Endodermal cell (in vitro differentiated cells): ENCODE results near the gene EPHB1. TPM values are rescaled to one million over a fixed set of nuclear protein-coding genes. Genes with fewer than 3 reads are reported as not detected.

Experiments
- DNase-seq: peaks from one replicate; pipeline ENCODE4 v3.0.0-alpha.2; 2017
- H3K27ac ChIP-seq: 2 replicates; pipeline ENCODE4 v1.5.1; 2013; ENCODE audit warnings: mild to moderate bottlenecking, low read depth, low read length, moderate library complexity
- H3K27me3 ChIP-seq: 2 replicates; pipeline ENCODE4 v1.6.1; 2013; ENCODE audit warnings: mild to moderate bottlenecking, low read length, moderate library complexity; ENCODE audit not compliant: insufficient read depth, control insufficient read depth, poor library complexity, severe bottlenecking
- H3K36me3 ChIP-seq: 2 replicates; pipeline ENCODE4 v1.7.0; 2013; ENCODE audit warnings: mild to moderate bottlenecking, low read length, moderate library complexity; ENCODE audit not compliant: control insufficient read depth, insufficient read depth
- H3K4me1 ChIP-seq: one replicate; pipeline ENCODE4 v1.7.0; 2013; ENCODE audit warnings: low read length; ENCODE audit not compliant: control insufficient read depth, insufficient read depth
- H3K4me3 ChIP-seq: 2 replicates; pipeline ENCODE4 v1.5.1; 2013; ENCODE audit warnings: mild to moderate bottlenecking, low read length, moderate library complexity
- H3K9ac ChIP-seq: 2 replicates; pipeline ENCODE4 v1.6.1; 2013; ENCODE audit warnings: mild to moderate bottlenecking, low read length, moderate library complexity; ENCODE audit not compliant: poor library complexity, severe bottlenecking; ENCODE audit errors: extremely low read depth
- H3K9me3 ChIP-seq: 2 replicates; pipeline ENCODE4 v1.6.1; 2013; ENCODE audit warnings: mild to moderate bottlenecking, low read length, moderate library complexity; ENCODE audit not compliant: control insufficient read depth
- H3K27ac Mint-ChIP-seq: 2 replicates; pipeline ENCODE4 v1.8.0; 2020; ENCODE audit warnings: mixed read lengths
- H3K27me3 Mint-ChIP-seq: 2 replicates; pipeline ENCODE4 v1.8.0; 2021; ENCODE audit warnings: mild to moderate bottlenecking, mixed read lengths; ENCODE audit not compliant: insufficient read depth
- H3K36me3 Mint-ChIP-seq: 2 replicates; pipeline ENCODE4 v1.8.0; 2020; ENCODE audit warnings: low read depth, mixed read lengths
- H3K4me1 Mint-ChIP-seq: 2 replicates; pipeline ENCODE4 v1.8.0; 2020; ENCODE audit warnings: mixed read lengths
- H3K4me3 Mint-ChIP-seq: 2 replicates; pipeline ENCODE4 v1.8.0; 2020; ENCODE audit warnings: mild to moderate bottlenecking, moderate library complexity, mixed read lengths
- H3K9me3 Mint-ChIP-seq: 2 replicates; pipeline ENCODE4 v1.8.0; 2020; ENCODE audit warnings: mild to moderate bottlenecking, mixed read lengths
- CTCF ChIP-seq: fragments of 200-600 bp; sonication (generic); conservative IDR thresholded peaks from 2 replicates; pipeline ENCODE4 v1.5.0; 2021; ENCODE audit warnings: antibody characterized with exemption, mild to moderate bottlenecking
- WGBS, 2 experiments: methylation state at CpG; one replicate each; pipeline versions ENCODE4 v1.1.5 to v1.1.7; 2013; ENCODE audit warnings: missing lambda C conversion rate in 2 of 2, mixed read lengths in 1 of 2; ENCODE audit not compliant: insufficient coverage in 1 of 2, insufficient read length in 1 of 2; 5-methylcytosine and 5-hydroxymethylcytosine counted together
- total RNA-seq, 2 donors: library from RNA; stranded (reverse); fragmentation: NEBNext Ultra II Directional in 1 of 2; extraction: Animal tissue kit (Norgen Biotek cat#: 25700) in 1 of 2; gene quantifications; 2 replicates in 1 of 2; 3 replicates in 1 of 2; pipeline ENCODE4 v1.2.1, GENCODE V29; 2021

EPHB1 gene
- total RNA-seq, 2 donors from 2014 or later = 2.9 to 3.6 TPM

GRCh38 chr3:134816623-134817022 lies 21.6 kb downstream of the EPHB1 start:
- Mint-ChIP-seq H3K9me3 (no peaks in the 10 kb centered on the region), H3K4me3 (no peak overlapping the region), H3K27ac (no peak overlapping the region), H3K4me1 (peaks cover 5% of the 10 kb centered on the region), H3K36me3 (no peaks in the 10 kb centered on the region), H3K27me3 (peaks cover 25% of the 10 kb centered on the region)
- H3K4me1 ChIP-seq = no peaks in the 10 kb centered on the region
- DNase-seq = no peak
- 88 to 93% methylated on average over 5 to 7 of the region's 7 CpGs for WGBS, 2 experiments
- no peaks in the 10 kb centered on the region for H3K9me3 ChIP-seq
- H3K9ac ChIP-seq = no peak overlapping the region
- TF ChIP-seq CTCF = no peak
- no peaks in the 10 kb centered on the region for H3K36me3 ChIP-seq
- H3K27me3 ChIP-seq = peaks cover 34% of the 10 kb centered on the region
- H3K27ac ChIP-seq = no peak overlapping the region
- H3K4me3 ChIP-seq = no peak overlapping the region

DNA sequence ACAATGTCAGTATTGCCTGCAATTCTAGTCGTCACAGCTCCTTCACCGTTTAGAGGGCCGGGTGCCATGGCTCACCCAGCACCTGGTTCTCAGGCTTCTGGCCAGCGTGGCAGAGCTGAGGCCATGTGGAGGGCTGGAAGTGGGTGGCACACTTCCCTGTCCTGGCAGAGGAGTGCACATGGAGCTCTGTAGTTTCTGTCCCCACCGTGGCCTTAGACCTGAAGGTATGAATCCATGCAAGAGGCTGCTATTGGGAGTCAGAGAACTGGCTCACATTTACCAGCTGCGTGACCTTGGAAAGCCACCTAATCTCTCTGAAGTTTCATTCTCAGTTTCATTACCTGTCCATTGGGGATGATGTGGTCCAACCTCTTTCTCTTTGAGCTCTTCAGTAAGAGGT lies 22.2 kb downstream of the EPHB1 start:
- H3K4me3 Mint-ChIP-seq = no peak overlapping the region
- no peak overlapping the region for H3K27ac Mint-ChIP-seq
- 88 to 91% methylated on average over 4 to 6 of the region's 6 CpGs for WGBS, 2 experiments

DNA sequence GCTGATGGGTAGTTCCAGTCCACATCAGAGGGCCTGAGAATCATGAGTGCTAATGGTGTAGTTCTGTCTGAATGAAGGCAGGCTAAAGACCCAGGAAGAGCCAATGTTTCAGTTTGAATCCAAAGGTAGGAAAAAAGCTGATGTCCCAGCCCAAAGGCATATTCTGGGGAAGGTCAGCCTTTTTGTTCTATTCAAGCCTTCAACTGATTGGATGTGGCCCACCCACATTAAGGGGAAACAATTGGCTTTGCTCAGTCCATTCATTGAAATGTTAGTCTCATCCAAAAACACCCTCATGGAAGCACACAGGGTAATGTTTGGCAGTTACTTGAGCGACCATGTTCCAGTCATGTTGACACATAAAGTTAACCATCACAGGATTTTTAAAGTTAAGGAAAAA lies 25.9 kb downstream of the EPHB1 start:
- DNase-seq = no peak
- no peaks in the 10 kb centered on the region for H3K9me3 Mint-ChIP-seq
- H3K4me3 Mint-ChIP-seq = no peak overlapping the region
- Histone ChIP-seq H3K4me1 (no peaks in the 10 kb centered on the region), H3K9ac (no peak overlapping the region), H3K9me3 (no peaks in the 10 kb centered on the region), H3K27me3 (peaks cover 10% of the 10 kb centered on the region), H3K27ac (no peak overlapping the region), H3K4me3 (no peak overlapping the region), H3K36me3 (no peaks in the 10 kb centered on the region)
- TF ChIP-seq CTCF = no peak
- WGBS, 2 experiments = 100% methylated on average over 1 of the region's 1 CpG; no CpG with 5 or more reads in 1 of the 2 experiments
- H3K27ac Mint-ChIP-seq = no peak overlapping the region
- no peaks in the 10 kb centered on the region for H3K36me3 Mint-ChIP-seq
- H3K4me1 Mint-ChIP-seq = peaks cover 4% of the 10 kb centered on the region
- peaks cover 10% of the 10 kb centered on the region for H3K27me3 Mint-ChIP-seq

More for the DNA sequence above, 22.2 kb downstream of the EPHB1 start:
- Histone ChIP-seq H3K27ac (no peak overlapping the region), H3K27me3 (peaks cover 27% of the 10 kb centered on the region), H3K36me3 (no peaks in the 10 kb centered on the region), H3K4me1 (no peaks in the 10 kb centered on the region), H3K9me3 (no peaks in the 10 kb centered on the region), H3K4me3 (no peak overlapping the region), H3K9ac (no peak overlapping the region)
- no peaks in the 10 kb centered on the region for H3K36me3 Mint-ChIP-seq
- DNase-seq = no peak
- H3K9me3 Mint-ChIP-seq = no peaks in the 10 kb centered on the region
- H3K4me1 Mint-ChIP-seq = peaks cover 5% of the 10 kb centered on the region
- peaks cover 25% of the 10 kb centered on the region for H3K27me3 Mint-ChIP-seq
- TF ChIP-seq CTCF = no peak
